Raji (cell line): ENCODE measurements around the gene CMTM5.

ENCODE experiments used
- POLR2A ChIP-seq: IDR thresholded peaks from 2 replicates; pipeline ENCODE4 v1.6.1; 2011; ENCODE audit warnings: low read depth, low read length, control low read depth; ENCODE audit not compliant: insufficient read depth

CMTM5 gene

GRCh38 chr14:23352506-23353432, 24.1 kb upstream of the CMTM5 start, which contains the start of gene SLC22A17:
SLC22A17 (minus strand) TSS chr14:23352887.
- TF ChIP-seq POLR2A = no peak

DNA sequence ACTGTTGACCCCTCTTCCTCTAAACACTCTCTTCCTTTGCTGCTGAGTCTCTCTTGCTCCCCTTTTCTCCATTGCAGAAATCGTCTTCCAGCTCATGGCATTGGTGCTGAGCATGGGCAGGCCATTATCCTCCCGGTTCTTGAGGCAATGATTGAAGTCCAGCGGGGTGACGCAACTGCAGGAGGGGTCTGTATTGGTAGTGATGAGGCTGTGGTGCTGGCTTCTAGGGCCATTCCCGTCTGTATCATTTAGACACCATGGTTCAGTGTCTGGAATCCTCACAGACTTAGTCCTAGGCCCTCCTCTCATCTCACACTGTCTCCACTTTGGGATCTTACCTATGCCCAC, 23.4 kb upstream of the CMTM5 start:
- TF ChIP-seq POLR2A = no peak

GRCh38 chr14:23354990-23355389, 21.9 kb upstream of the CMTM5 start:
- no peak for TF ChIP-seq POLR2A

GRCh38 chr14:23355871-23356435, 20.9 kb upstream of the CMTM5 start:
- TF ChIP-seq POLR2A = no peak

DNA sequence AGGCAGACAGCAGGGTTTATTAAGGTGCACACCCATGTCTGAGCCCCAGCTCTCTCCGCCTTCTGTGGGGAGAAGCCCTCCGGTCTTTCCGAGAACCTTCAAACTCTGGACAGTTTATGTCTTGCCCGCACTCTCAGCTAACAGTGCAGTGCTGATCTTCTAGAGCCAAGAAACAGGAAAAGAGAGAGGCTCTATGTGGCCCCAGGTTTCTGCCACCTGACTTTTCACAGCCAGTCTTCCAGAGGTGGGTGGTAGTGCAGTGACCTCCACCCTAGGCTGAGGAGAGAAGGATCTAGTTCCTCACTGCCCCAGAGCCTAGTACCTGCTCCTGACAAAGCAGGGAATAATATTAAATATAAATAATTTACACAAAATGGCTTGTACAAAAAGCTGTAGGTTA, 20.2 kb upstream of the CMTM5 start:
- no peak for TF ChIP-seq POLR2A

DNA sequence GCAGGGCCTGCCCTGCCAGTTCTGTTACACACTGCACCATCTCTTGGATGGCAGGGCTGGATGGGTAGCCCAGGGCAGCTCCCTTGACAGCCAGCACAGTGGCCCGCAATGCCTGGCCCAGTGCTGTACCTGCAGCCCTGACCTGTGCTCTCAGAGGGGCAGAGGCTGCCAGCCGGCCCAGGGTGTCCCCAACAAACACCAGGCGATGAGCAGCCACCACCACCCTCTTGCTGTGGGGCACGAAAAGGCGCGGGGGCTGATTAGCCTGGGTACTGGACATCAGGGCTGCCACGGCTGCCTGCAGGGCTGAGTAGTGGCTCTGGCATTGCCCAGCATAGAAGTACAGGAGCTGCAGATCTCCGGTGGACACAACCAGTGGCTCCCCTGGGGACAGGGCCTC, 19.6 kb upstream of the CMTM5 start:
- no peak for TF ChIP-seq POLR2A

DNA sequence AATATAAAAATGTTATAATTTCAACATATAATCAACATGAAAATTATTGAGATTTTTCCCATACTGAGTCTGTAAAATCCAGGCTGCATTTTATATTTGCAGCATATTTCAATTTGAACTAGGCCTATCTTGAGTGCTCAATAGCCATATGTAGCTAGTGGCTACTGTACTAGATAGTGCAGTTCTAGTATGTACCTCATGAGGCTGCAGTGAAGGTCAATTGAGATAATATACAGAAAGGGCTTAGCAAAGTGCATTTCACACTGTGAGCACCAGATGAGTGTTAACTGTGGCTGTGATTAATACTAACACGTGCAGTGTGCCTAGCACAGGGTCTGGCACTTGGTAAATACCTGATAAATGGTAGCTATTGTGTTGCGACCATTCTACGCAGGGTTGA, 18.8 kb upstream of the CMTM5 start:
- no peak for TF ChIP-seq POLR2A

DNA sequence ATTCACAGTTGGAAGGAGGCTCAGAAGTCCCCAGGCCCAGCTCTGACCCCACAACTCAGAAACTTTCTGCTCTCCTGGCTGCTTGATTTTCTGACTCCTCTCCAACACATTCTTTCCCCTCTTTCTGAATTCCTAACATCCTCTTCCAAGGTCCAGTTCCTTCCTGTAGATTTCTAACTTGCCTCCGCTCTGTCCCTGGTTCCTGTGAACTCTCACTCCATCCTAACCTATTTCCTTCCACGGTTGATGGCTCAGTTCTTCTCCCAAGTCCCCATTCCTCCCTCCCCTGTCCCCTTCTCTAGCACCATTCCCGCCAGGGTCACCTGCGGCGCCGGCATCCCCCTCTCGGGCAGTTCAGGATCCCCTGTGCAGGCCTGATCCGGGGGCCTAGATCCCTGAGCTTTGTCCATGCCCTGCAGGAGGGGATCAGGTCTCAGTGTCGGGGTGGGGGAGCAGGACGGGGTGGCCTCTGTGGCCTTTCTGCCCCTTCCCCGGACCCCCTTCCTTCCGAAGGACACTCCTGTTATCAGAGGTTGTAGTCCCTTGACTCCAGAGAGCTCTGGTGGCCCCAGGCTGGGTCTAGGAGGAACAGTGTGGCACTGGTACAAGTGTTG, 18.2 kb upstream of the CMTM5 start:
- no peak for TF ChIP-seq POLR2A

DNA sequence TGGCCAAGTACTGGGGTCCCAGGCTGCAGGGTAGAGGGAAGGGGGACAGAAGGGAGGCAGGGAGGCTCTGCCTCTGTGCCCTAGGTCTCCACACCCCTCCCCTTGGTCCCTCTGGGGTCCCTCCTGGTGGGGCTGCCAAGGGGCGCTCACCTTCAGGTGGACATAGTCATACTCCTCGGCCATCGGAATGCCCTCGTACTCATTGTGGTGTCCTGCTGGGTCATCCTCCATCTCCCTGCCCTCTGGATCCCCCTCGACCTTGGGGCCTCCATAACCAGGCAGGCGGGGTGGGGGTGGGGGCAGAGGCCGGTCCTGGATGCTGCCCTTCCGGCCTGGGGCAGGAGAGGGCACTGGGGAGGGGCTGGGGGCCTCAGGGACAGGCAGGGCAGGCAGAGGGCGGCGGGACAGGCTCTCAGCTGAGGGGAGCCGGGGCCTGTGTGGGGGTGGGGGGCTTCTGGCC, 17.6 kb upstream of the CMTM5 start:
- no peak for TF ChIP-seq POLR2A

GRCh38 chr14:23359722-23360447, 17.0 kb upstream of the CMTM5 start:
- no peak for TF ChIP-seq POLR2A

DNA sequence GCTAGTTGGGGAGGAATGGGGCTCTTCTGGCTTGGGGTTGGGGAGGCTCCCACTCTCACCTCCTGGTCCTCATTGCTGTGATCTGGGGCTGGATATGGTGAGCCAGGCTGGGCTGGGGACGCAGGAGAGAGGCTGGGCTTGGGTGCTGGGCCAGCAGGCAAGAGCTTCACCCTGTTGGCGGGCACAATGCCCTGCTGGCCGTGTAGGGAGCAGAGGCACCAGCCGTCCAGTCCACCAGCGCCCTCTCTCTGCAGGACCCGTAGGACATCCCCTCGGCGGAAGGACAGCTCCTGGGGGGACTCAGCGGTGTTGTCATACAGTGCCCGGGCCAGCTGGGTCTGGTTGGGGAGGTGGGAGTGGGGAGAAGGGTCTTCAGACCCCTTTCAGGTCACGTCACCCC, 16.4 kb upstream of the CMTM5 start:
- no peak for TF ChIP-seq POLR2A

- no peak for TF ChIP-seq POLR2A
Measured at GRCh38 chr14:23361320-23361719, 15.5 kb upstream of the CMTM5 start.

DNA sequence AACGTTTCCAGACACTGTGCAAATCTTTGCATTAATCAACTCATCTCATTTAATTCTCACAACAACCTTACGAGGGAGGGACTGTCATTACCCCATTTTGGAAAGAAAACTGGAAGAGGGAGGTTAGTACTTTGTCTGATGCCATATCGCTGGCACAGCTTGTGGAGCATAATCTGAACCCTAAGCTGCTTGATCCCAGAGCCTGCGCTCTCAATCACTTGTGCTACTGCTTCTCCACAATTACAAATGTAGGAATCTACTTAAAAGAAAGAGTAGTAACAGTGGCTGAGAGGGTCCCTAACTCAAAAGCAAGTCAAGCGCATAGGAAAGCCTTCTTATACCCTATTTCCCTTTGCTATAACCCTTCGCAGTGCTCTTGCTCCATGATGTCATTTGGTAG, 15.1 kb upstream of the CMTM5 start:
- no peak for TF ChIP-seq POLR2A

GRCh38 chr14:23362200-23362599, 14.6 kb upstream of the CMTM5 start:
- TF ChIP-seq POLR2A = no peak
